ENCODE results near the gene PP2D1.
"Not testable (repeated sequence)": the region's sequence is repeated elsewhere in the genome, so short reads cannot be mapped to it uniquely, and the experiment has no call there.

The PP2D1 gene

GRCh38 chr3:20012164-20012563 is at the start of gene PP2D1:
Gene PP2D1, minus strand, starts transcription at chr3:20012264. Its CDS starts 192 bp downstream, at chr3:20012072.
- DNase-seq (ENCODE audit: low read depth in 2 of 2) = no peak

GRCh38 chr3:20060974-20061685 is 49.1 kb upstream of the PP2D1 start:
- no peak for DNase-seq (ENCODE audit: low read depth in 2 of 2)

- DNase-seq (ENCODE audit: low read depth in 2 of 2) = no peak
These were observed 47.9 kb upstream of the PP2D1 start for GRCh38 chr3:20059929-20060328.

GRCh38 chr3:20057612-20058180 is 45.6 kb upstream of the PP2D1 start:
- no peak for DNase-seq (ENCODE audit: low read depth in 2 of 2)

- no peak for DNase-seq (ENCODE audit: low read depth in 2 of 2)
These were observed 44.9 kb upstream of the PP2D1 start for GRCh38 chr3:20056725-20057611.

- no peak for DNase-seq (ENCODE audit: low read depth in 2 of 2)
These were observed 43.8 kb upstream of the PP2D1 start for GRCh38 chr3:20055842-20056241.

- DNase-seq (ENCODE audit: low read depth in 2 of 2) = no peak
These were observed 43.1 kb upstream of the PP2D1 start for GRCh38 chr3:20055020-20055775.

GRCh38 chr3:20054549-20054987 is 42.5 kb upstream of the PP2D1 start:
- peak; percentile 19 to 37 for DNase-seq (ENCODE audit: low read depth in 2 of 2)

- DNase-seq (ENCODE audit: low read depth in 2 of 2) = no peak
These were observed 40.8 kb upstream of the PP2D1 start for GRCh38 chr3:20052851-20053250.

GRCh38 chr3:20051123-20051806 is 39.2 kb upstream of the PP2D1 start:
- DNase-seq (ENCODE audit: low read depth in 2 of 2) = no peak

- no peak for DNase-seq (ENCODE audit: low read depth in 2 of 2)
These were observed 36.2 kb upstream of the PP2D1 start for GRCh38 chr3:20047976-20048883.

- no peak for DNase-seq (ENCODE audit: low read depth in 2 of 2)
These were observed 35.3 kb upstream of the PP2D1 start for GRCh38 chr3:20047341-20047779.

- DNase-seq (ENCODE audit: low read depth in 2 of 2) = no peak
These were observed 34.5 kb upstream of the PP2D1 start for GRCh38 chr3:20046556-20046955.

GRCh38 chr3:20045141-20045540 is 33.1 kb upstream of the PP2D1 start:
- DNase-seq (ENCODE audit: low read depth in 2 of 2) = not testable (repeated sequence)

GRCh38 chr3:20043825-20044224 is 31.8 kb upstream of the PP2D1 start:
- no peak for DNase-seq (ENCODE audit: low read depth in 2 of 2)

GRCh38 chr3:20043396-20043795 is 31.3 kb upstream of the PP2D1 start:
- peak in 1 of 2 donors; percentile 18 for DNase-seq (ENCODE audit: low read depth in 2 of 2)

GRCh38 chr3:20042331-20042730 is 30.3 kb upstream of the PP2D1 start:
- DNase-seq (ENCODE audit: low read depth in 2 of 2) = no peak

GRCh38 chr3:20041197-20041780 is 29.2 kb upstream of the PP2D1 start:
- DNase-seq (ENCODE audit: low read depth in 2 of 2) = peak; percentile 26 to 43

- peak; percentile 19 to 21 for DNase-seq (ENCODE audit: low read depth in 2 of 2)
These were observed 28.6 kb upstream of the PP2D1 start for GRCh38 chr3:20040548-20041196.
